ENCODE results near the gene S100A10. TPM values are rescaled to one million over a fixed set of nuclear protein-coding genes. Genes with fewer than 3 reads are reported as not detected.
A peak's percentile ranks its signal among the peaks of the same experiment; 100 is the strongest.

The S100A10 gene
- total and polyA plus RNA-seq, 8 donors: 6.4 to 830 (median 165) TPM

- no peak for DNase-seq
- intact Hi-C loops (cut with DNase I; ENCODE audit: low total_unique reads): no loop called here
- TF ChIP-seq EP300 (IDR thresholded peaks at IDR 0.05): no peak
- TF ChIP-seq CTCF (IDR thresholded peaks at IDR 0.05): no peak
- TF ChIP-seq POLR2AphosphoS5 (IDR thresholded peaks at IDR 0.05): no peak
- TF ChIP-seq POLR2A (IDR thresholded peaks at IDR 0.05): no peak
- H3K9me3 ChIP-seq: no peaks in the 10 kb centered on the region
- H3K27ac ChIP-seq: peak overlapping the region in 1 of 5 donors; percentile 4
- no peaks in the 10 kb centered on the region for H3K27me3 ChIP-seq
- H3K36me3 ChIP-seq: no peaks in the 10 kb centered on the region
- peaks cover 18 to 46% (median 34%) of the 10 kb centered on the region in 4 donors for H3K4me1 ChIP-seq
- no peak overlapping the region for H3K4me3 ChIP-seq
- 79 to 95% (median 85%) methylated on average over 1 of the region's 1 CpG for WGBS, 5 donors
Observed at GRCh38 chr1:151942882-151943281, 50.8 kb downstream of the S100A10 start.

- Histone ChIP-seq H3K4me3 (no peak overlapping the region), H3K4me1 (peaks cover 10 to 33% (median 24%) of the 10 kb centered on the region in 4 donors), H3K9me3 (no peaks in the 10 kb centered on the region), H3K36me3 (no peaks in the 10 kb centered on the region), H3K27ac (peak overlapping the region in 1 of 5 donors; percentile 33), H3K27me3 (no peaks in the 10 kb centered on the region)
- TF ChIP-seq EP300 (IDR thresholded peaks at IDR 0.05): no peak
- no peak for TF ChIP-seq CTCF (IDR thresholded peaks at IDR 0.05)
- no peak for TF ChIP-seq POLR2A (IDR thresholded peaks at IDR 0.05)
- no peak for TF ChIP-seq POLR2AphosphoS5 (IDR thresholded peaks at IDR 0.05)
- no peak for DNase-seq
- 52 to 71% (median 60%) methylated on average over 1 of the region's 1 CpG for WGBS, 5 donors
- intact Hi-C loops (cut with DNase I; ENCODE audit: low total_unique reads): no loop called here
Observed at GRCh38 chr1:151940541-151940940, 53.1 kb downstream of the S100A10 start.

GRCh38 chr1:151939779-151940178 is 53.9 kb downstream of the S100A10 start:
- H3K36me3 ChIP-seq: no peaks in the 10 kb centered on the region
- no peak overlapping the region for H3K4me3 ChIP-seq
- no peak for TF ChIP-seq EP300 (IDR thresholded peaks at IDR 0.05)
- no peaks in the 10 kb centered on the region for H3K9me3 ChIP-seq
- no peak for DNase-seq
- H3K27ac ChIP-seq: no peak overlapping the region
- 60 to 84% (median 69%) methylated on average over 1 of the region's 1 CpG for WGBS, 5 donors
- peaks cover 5 to 25% (median 20%) of the 10 kb centered on the region in 4 donors for H3K4me1 ChIP-seq
- H3K27me3 ChIP-seq: no peaks in the 10 kb centered on the region
- intact Hi-C loops (cut with DNase I; ENCODE audit: low total_unique reads): loop anchor here (5.0 kb wide), 1 partner anchor 63 kb away; no protein-coding TSS in a partner anchor

GRCh38 chr1:151939141-151939540 is 54.5 kb downstream of the S100A10 start:
- no peak overlapping the region for H3K4me3 ChIP-seq
- H3K27me3 ChIP-seq: no peaks in the 10 kb centered on the region
- WGBS, 5 donors: 87 to 94% (median 92%) methylated on average over 3 of the region's 3 CpGs
- intact Hi-C loops (cut with DNase I; ENCODE audit: low total_unique reads): loop anchor here (5.0 kb wide), 1 partner anchor 63 kb away; no protein-coding TSS in a partner anchor
- peaks cover 0 to 19% (median 14%) of the 10 kb centered on the region in 4 donors for H3K4me1 ChIP-seq
- no peak for DNase-seq
- no peaks in the 10 kb centered on the region for H3K9me3 ChIP-seq
- TF ChIP-seq POLR2A (IDR thresholded peaks at IDR 0.05) (no peak), EP300 (IDR thresholded peaks at IDR 0.05) (no peak), CTCF (IDR thresholded peaks at IDR 0.05) (no peak), POLR2AphosphoS5 (IDR thresholded peaks at IDR 0.05) (no peak)
- no peaks in the 10 kb centered on the region for H3K36me3 ChIP-seq
- no peak overlapping the region for H3K27ac ChIP-seq

GRCh38 chr1:151936653-151937052 is 57.0 kb downstream of the S100A10 start:
- intact Hi-C loops (cut with DNase I; ENCODE audit: low total_unique reads): loop anchor here (5.0 kb wide), 1 partner anchor 66 kb away; no protein-coding TSS in a partner anchor
- H3K9me3 ChIP-seq: no peaks in the 10 kb centered on the region
- DNase-seq: peak in 1 of 2 donors; percentile 52
- no peaks in the 10 kb centered on the region for H3K27me3 ChIP-seq
- no peak for TF ChIP-seq CTCF (IDR thresholded peaks at IDR 0.05)
- TF ChIP-seq POLR2AphosphoS5 (IDR thresholded peaks at IDR 0.05): no peak
- no peak overlapping the region for H3K4me3 ChIP-seq
- 20 to 41% (median 29%) methylated on average over 7 of the region's 7 CpGs for WGBS, 5 donors
- H3K27ac ChIP-seq: peak overlapping the region in 2 of 5 donors; percentile 17 to 35
- no peaks in the 10 kb centered on the region for H3K36me3 ChIP-seq
- peaks cover 0 to 9% (median 7%) of the 10 kb centered on the region in 4 donors for H3K4me1 ChIP-seq
